ENCODE results near the gene SERPINA10. TPM values are rescaled to one million over a fixed set of nuclear protein-coding genes. Genes with fewer than 3 reads are reported as not detected.

SERPINA10 gene
- total and polyA plus RNA-seq, 2 of the 13 experiments (the other 11 are each of a cell fraction or from before 2014, with no cell fraction given): 20.1 to 20.2 TPM

GRCh38 chr14:94291906-94292525 lies 1.1 kb downstream of the SERPINA10 start (continued):
- TF ChIP-seq ZBTB44 (CRISPR knock-in tag; IDR thresholded peaks at IDR 0.05): 0 out of 2 replicates have a peak, but pooled peaks have one; percentile 16
- TF ChIP-seq ZNF589 (CRISPR knock-in tag; conservative IDR thresholded peaks at IDR 0.05): 0 out of 2 replicates have a peak, but pooled peaks have one; percentile 5
- 0 out of 2 replicates have a peak, but pooled peaks have one; percentile 9 for TF ChIP-seq ZNF33A (CRISPR knock-in tag; IDR thresholded peaks at IDR 0.05; ENCODE audit: borderline replicate concordance)
- no peak for TF ChIP-seq SUZ12 (IDR thresholded peaks at IDR 0.05; ENCODE audit: low read depth, low read length)
- no peak for TF ChIP-seq ZNF776 (CRISPR knock-in tag; IDR thresholded peaks at IDR 0.05)
- 0 out of 2 replicates have a peak, but pooled peaks have one; percentile 47 for TF ChIP-seq ZNF512B (CRISPR knock-in tag; IDR thresholded peaks at IDR 0.05; ENCODE audit: borderline replicate concordance)
- no peak for TF ChIP-seq ZFP1 (CRISPR knock-in tag; IDR thresholded peaks at IDR 0.05)
- no peak for TF ChIP-seq GABPB1 (CRISPR knock-in tag; IDR thresholded peaks at IDR 0.05)
- TF ChIP-seq NCOA5 (CRISPR knock-in tag; IDR thresholded peaks at IDR 0.05): no peak
- TF ChIP-seq ZFP91 (CRISPR knock-in tag; IDR thresholded peaks at IDR 0.05; ENCODE audit: borderline replicate concordance): peak; percentile 9; the same call in 1 of the 2 replicates
- TF ChIP-seq XBP1 (CRISPR knock-in tag; IDR thresholded peaks at IDR 0.05): no peak

Measured in HepG2 (cell line).